HCT116 (cell line): ENCODE measurements around the gene RBM23. TPM values are rescaled to one million over a fixed set of nuclear protein-coding genes. Genes with fewer than 3 reads are reported as not detected.

Experiments
- ATAC-seq: fragments of 200-7000 bp; cut with Tn5 transposase; 2 replicates; pipeline ENCODE4 v1.9.1; 2020; ENCODE audit warnings: mild to moderate bottlenecking, moderate library complexity
- BruUV-seq: library from RNA; stranded (reverse); fragments of 400-500 nt; replicated peaks from 2 replicates; lab custom pipeline; 2021; lab: Mats Ljungman, UMichigan
- CTCF ChIA-PET: fragments of 300-600 bp; sonication (Branson Sonifier 250); formaldehyde crosslinking; loops from one replicate; lab custom pipeline; 2021; ENCODE audit warnings: antibody characterized with exemption; lab: Charles Lee
- POLR2A ChIA-PET: fragments of 300-600, 350-600 bp; sonication (Branson Sonifier 250); formaldehyde crosslinking; loops from one replicate; lab custom pipeline; 2021; ENCODE audit warnings: antibody characterized with exemption; lab: Charles Lee
- RAD21 ChIA-PET, 2 experiments: fragments of 300-600 bp; sonication (Branson Sonifier 250); formaldehyde crosslinking; loops; one replicate each; lab custom pipeline; 2023; ENCODE audit warnings: low total read pairs in 2 of 2; ENCODE audit not compliant: uncharacterized antibody in 2 of 2, unreplicated experiment in 2 of 2, low non-redundant PET in 1 of 2; lab: Charles Lee
- DNase-seq: peaks from one replicate; pipeline ENCODE4 v3.0.0-alpha.2; 2010; ENCODE audit warnings: low read depth, low spot score
- H2AFZ ChIP-seq: fragments of 200-600 bp; shearing (Covaris generic), sonication (generic); 2 replicates; pipeline ENCODE4 v1.6.1; 2017; ENCODE audit warnings: low read depth, mixed run types, mixed read lengths, antibody characterized with exemption, low read length; ENCODE audit not compliant: poor library complexity, severe bottlenecking
- H3K27ac ChIP-seq: 2 replicates; pipeline ENCODE4 v1.5.1; 2012; ENCODE audit warnings: low read depth, low read length
- H3K27me3 ChIP-seq: fragments of 200-600 bp; sonication (generic); 2 replicates; pipeline ENCODE4 v1.6.1; 2016; ENCODE audit warnings: mixed run types, low read length, mixed read lengths; ENCODE audit not compliant: insufficient read depth
- H3K36me3 ChIP-seq, 2 experiments: fragments of 200-500 bp in 1 of 2; fragments of 200-600 bp in 1 of 2; sonication (Bioruptor generic) in 1 of 2; sonication (generic) in 1 of 2; 2 replicates each; pipeline versions ENCODE4 v1.5.1 to v1.6.1; 2014 to 2016; ENCODE audit warnings: low read length in 2 of 2, inconsistent platforms in 1 of 2, mixed read lengths in 1 of 2, mixed run types in 1 of 2; ENCODE audit not compliant: insufficient read depth in 2 of 2, control insufficient read depth in 1 of 2
- H3K4me1 ChIP-seq, 2 experiments: fragments of 200-600 bp in 1 of 2; sonication (generic) in 1 of 2; 2 replicates each; pipeline versions ENCODE4 v1.5.1 to v1.6.1; 2012 to 2017; ENCODE audit warnings: low read length in 2 of 2, inconsistent platforms in 1 of 2, mild to moderate bottlenecking in 1 of 2, mixed read lengths in 1 of 2, mixed run types in 1 of 2, moderate library complexity in 1 of 2; ENCODE audit not compliant: insufficient read depth in 2 of 2, control insufficient read depth in 1 of 2
- H3K4me2 ChIP-seq: fragments of 200-600 bp; sonication (generic); 2 replicates; pipeline ENCODE4 v1.6.1; 2017; ENCODE audit warnings: mixed run types, low read length, mixed read lengths
- H3K4me3 ChIP-seq, 2 experiments: fragments of 200-600 bp in 1 of 2; sonication (generic) in 1 of 2; replicated peaks in 1 of 2; 2 replicates each; pipeline ENCODE4 v1.5.1; 2011 to 2016; ENCODE audit warnings: low read length in 2 of 2, control low read depth in 1 of 2, low read depth in 1 of 2, mild to moderate bottlenecking in 1 of 2, mixed read lengths in 1 of 2, mixed run types in 1 of 2
- H3K79me2 ChIP-seq: fragments of 200-600 bp; sonication (generic); 2 replicates; pipeline ENCODE4 v1.6.1; 2017; ENCODE audit warnings: mild to moderate bottlenecking, mixed run types, low read length, moderate library complexity, mixed read lengths; ENCODE audit not compliant: insufficient read depth
- H3K9ac ChIP-seq: fragments of 200-600 bp; sonication (generic); 2 replicates; pipeline ENCODE4 v1.6.1; 2016; ENCODE audit warnings: low read length, mixed read lengths
- H3K9me2 ChIP-seq: fragments of 200-600 bp; sonication (generic), shearing (Covaris generic); 2 replicates; pipeline ENCODE4 v1.6.1; 2017; ENCODE audit warnings: mixed run types, mild to moderate bottlenecking, moderate library complexity; ENCODE audit not compliant: insufficient read depth
- H3K9me3 ChIP-seq, 2 experiments: fragments of 200-500 bp in 1 of 2; fragments of 200-600 bp in 1 of 2; sonication (Bioruptor generic) in 1 of 2; sonication (generic) in 1 of 2; 2 replicates each; pipeline ENCODE4 v1.6.1; 2014 to 2017; ENCODE audit warnings: low read length in 2 of 2, mixed read lengths in 2 of 2, inconsistent platforms in 1 of 2, low read depth in 1 of 2, mild to moderate bottlenecking in 1 of 2, mixed run types in 1 of 2, moderate library complexity in 1 of 2; ENCODE audit not compliant: control insufficient read depth in 1 of 2, insufficient read depth in 1 of 2
- H4K20me1 ChIP-seq: fragments of 200-600 bp; sonication (generic), shearing (Covaris generic); 2 replicates; pipeline ENCODE4 v1.6.1; 2017; ENCODE audit warnings: mixed run types, mild to moderate bottlenecking, moderate library complexity; ENCODE audit not compliant: insufficient read depth
- CBX3 ChIP-seq: IDR thresholded peaks from 2 replicates; pipeline ENCODE4 v1.6.1; 2012; ENCODE audit warnings: low read depth
- EZH2 ChIP-seq: fragments of 200-600 bp; sonication (generic); IDR thresholded peaks from 2 replicates; pipeline ENCODE4 v1.6.1; 2017; ENCODE audit warnings: antibody characterized with exemption, mixed run types
- EZH2phosphoT487 ChIP-seq: fragments of 200-600 bp; IDR thresholded peaks from 2 replicates; pipeline ENCODE4 v1.6.1; 2018; ENCODE audit warnings: antibody characterized with exemption, borderline replicate concordance
- JUND ChIP-seq: IDR thresholded peaks from 2 replicates; pipeline ENCODE4 v1.6.1; 2012
- POLR2A ChIP-seq: IDR thresholded peaks from 2 replicates; pipeline ENCODE4 v1.7.0; 2011; ENCODE audit warnings: borderline replicate concordance; ENCODE audit not compliant: insufficient read depth, insufficient read length; ENCODE audit errors: extremely low read depth
- POLR2AphosphoS5 ChIP-seq: IDR thresholded peaks from 2 replicates; pipeline ENCODE4 v1.6.1; 2011; ENCODE audit warnings: mild to moderate bottlenecking, low read depth, low read length, moderate library complexity
- SIN3A ChIP-seq: IDR thresholded peaks from 2 replicates; pipeline ENCODE4 v1.6.1; 2012; ENCODE audit warnings: low read depth
- SRF ChIP-seq: IDR thresholded peaks from 2 replicates; pipeline ENCODE4 v1.6.1; 2012; ENCODE audit warnings: low read depth
- TCF7L2 ChIP-seq: IDR thresholded peaks from 2 replicates; pipeline ENCODE4 v1.7.0; 2011; ENCODE audit warnings: borderline replicate concordance, inconsistent platforms; ENCODE audit not compliant: insufficient read depth, insufficient read length; ENCODE audit errors: extremely low read depth
- YY1 ChIP-seq: IDR thresholded peaks from 2 replicates; pipeline ENCODE4 v1.6.1; 2011; ENCODE audit warnings: low read length, low read depth, moderate library complexity, mild to moderate bottlenecking; ENCODE audit not compliant: insufficient replicate concordance; ENCODE audit errors: extremely low read depth
- ZBTB33 ChIP-seq: IDR thresholded peaks from 2 replicates; pipeline ENCODE4 v1.6.1; 2011; ENCODE audit warnings: mild to moderate bottlenecking, low read length, moderate library complexity; ENCODE audit not compliant: insufficient replicate concordance; ENCODE audit errors: extremely low read depth
- intact Hi-C: fragments of 100-400 bp; cut with micrococcal nuclease; formaldehyde crosslinking; loops from 2 replicates; pipeline ENCODE4 v1.10.0; 2022
- total RNA-seq: library from RNA; stranded (reverse); gene quantifications from one replicate; pipeline ENCODE4 v1.2.1, GENCODE V29; 2021; ENCODE audit not compliant: unreplicated experiment
- TF ChIP-seq, protein P1 (sequence below): IDR thresholded peaks from 2 replicates; pipeline ENCODE4 v1.6.1; 2012

Gene RBM23
- total RNA-seq, 1 experiment from 2014 or later = 67.2 TPM

DNA sequence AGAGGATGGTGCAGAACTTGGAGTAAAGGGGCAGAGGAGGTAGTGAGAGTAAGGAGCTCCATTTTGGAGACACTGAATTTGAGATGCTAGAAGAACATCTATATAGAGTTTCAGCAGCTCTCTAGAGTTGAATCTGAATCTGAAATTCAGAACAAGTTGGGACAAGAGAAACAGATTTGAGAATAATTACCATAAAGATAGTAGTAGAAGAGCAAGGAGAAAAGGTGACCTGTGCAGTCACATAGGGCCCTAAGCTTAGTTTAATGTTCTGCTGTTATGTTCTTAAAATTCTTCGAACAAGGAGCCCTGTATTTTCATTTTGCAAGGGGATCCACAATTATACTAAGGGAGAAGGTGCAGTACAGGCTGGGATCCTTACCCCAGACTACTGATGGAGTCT is 28.5 kb downstream of the RBM23 start:
- Histone ChIP-seq H3K36me3 (no peaks in the 10 kb centered on the region), H3K27ac (no peak overlapping the region), H3K4me3 (no peak overlapping the region), H3K4me2 (no peak overlapping the region), H3K9me3 (no peaks in the 10 kb centered on the region), H2AFZ (no peak overlapping the region), H4K20me1 (no peaks in the 10 kb centered on the region), H3K79me2 (no peaks in the 10 kb centered on the region; the same call in 1 of the 2 replicates), H3K27me3 (no peaks in the 10 kb centered on the region), H3K9ac (no peak overlapping the region), H3K4me1 (peaks cover 20 to 30% of the 10 kb centered on the region in 2 experiments), H3K9me2 (no peaks in the 10 kb centered on the region)
- intact Hi-C loops = no loop called here
- ATAC-seq = no peak
- POLR2A ChIA-PET = interaction anchor here (0.6 kb wide), 1 partner anchor 20 kb away, joined by 4 read pairs; no protein-coding TSS in a partner anchor
- RAD21 ChIA-PET = no interaction called here
- BruUV-seq = no TSS peak
- TF ChIP-seq POLR2AphosphoS5 (no peak), SRF (no peak), YY1 (no peak), SIN3A (no peak), ZBTB33 (no peak), TCF7L2 (no peak), CBX3 (no peak), EZH2 (no peak), EZH2phosphoT487 (no peak), POLR2A (no peak), JUND (no peak)
- TF ChIP-seq, protein P1, sequence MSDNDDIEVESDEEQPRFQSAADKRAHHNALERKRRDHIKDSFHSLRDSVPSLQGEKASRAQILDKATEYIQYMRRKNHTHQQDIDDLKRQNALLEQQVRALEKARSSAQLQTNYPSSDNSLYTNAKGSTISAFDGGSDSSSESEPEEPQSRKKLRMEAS = no peak
- CTCF ChIA-PET = interaction anchor here (1.2 to 2.6 kb wide), 2 partner anchors 10 to 18 kb away, joined by 4 to 11 read pairs; partner anchors contain the start of gene LRP10
- DNase-seq = no peak
